H9 (cell line): Measurements from ENCODE around the gene SHB. TPM values are rescaled to one million over a fixed set of nuclear protein-coding genes. Genes with fewer than 3 reads are reported as not detected.

ENCODE experiments used
- DNase-seq: peaks from one replicate; pipeline ENCODE4 v3.0.0-alpha.2; 2017
- H2AFZ ChIP-seq: one replicate; pipeline ENCODE4 v1.6.1; 2013; ENCODE audit warnings: mild to moderate bottlenecking, low read length, control low read depth, moderate library complexity
- H2AK5ac ChIP-seq: 2 replicates; pipeline ENCODE4 v1.6.1; 2013; ENCODE audit warnings: low read length, control low read depth, mixed read lengths; ENCODE audit not compliant: insufficient read length
- H2BK120ac ChIP-seq: one replicate; pipeline ENCODE4 v1.6.1; 2013; ENCODE audit warnings: low read depth, mild to moderate bottlenecking, low read length, control low read depth, inconsistent platforms; ENCODE audit not compliant: poor library complexity, severe bottlenecking
- H2BK12ac ChIP-seq: 2 replicates; pipeline ENCODE4 v1.6.1; 2013; ENCODE audit warnings: low read length, control low read depth, mixed read lengths, low read depth; ENCODE audit not compliant: insufficient read length
- H2BK15ac ChIP-seq: 2 replicates; pipeline ENCODE4 v1.6.1; 2013; ENCODE audit warnings: low read depth, low read length, control low read depth
- H2BK20ac ChIP-seq: one replicate; pipeline ENCODE4 v1.6.1; 2013; ENCODE audit warnings: low read depth, mild to moderate bottlenecking, low read length, control low read depth, inconsistent platforms; ENCODE audit not compliant: poor library complexity, severe bottlenecking
- H2BK5ac ChIP-seq: 2 replicates; pipeline ENCODE4 v1.6.1; 2013; ENCODE audit warnings: low read length, control low read depth, mixed read lengths; ENCODE audit not compliant: insufficient read length
- H3K14ac ChIP-seq: 2 replicates; pipeline ENCODE4 v1.6.1; 2013; ENCODE audit warnings: low read length, control low read depth; ENCODE audit not compliant: insufficient read depth
- H3K18ac ChIP-seq: 2 replicates; pipeline ENCODE4 v1.6.1; 2013; ENCODE audit warnings: low read depth, mild to moderate bottlenecking, mixed read lengths, low read length, control low read depth; ENCODE audit not compliant: insufficient read length
- H3K23ac ChIP-seq: 2 replicates; pipeline ENCODE4 v1.6.1; 2013; ENCODE audit warnings: low read length, control low read depth, mixed read lengths, low read depth; ENCODE audit not compliant: insufficient read length
- H3K23me2 ChIP-seq: 2 replicates; pipeline ENCODE4 v1.6.1; 2013; ENCODE audit warnings: low read depth, mild to moderate bottlenecking, mixed read lengths, low read length, control low read depth; ENCODE audit not compliant: insufficient read length, poor library complexity, severe bottlenecking
- H3K27ac ChIP-seq: 2 replicates; pipeline ENCODE4 v1.5.1; 2013; ENCODE audit warnings: low read length, control low read depth, mixed read lengths, low read depth; ENCODE audit not compliant: insufficient read length
- H3K27me3 ChIP-seq: 2 replicates; pipeline ENCODE4 v1.6.1; 2013; ENCODE audit warnings: low read length, control low read depth, inconsistent platforms; ENCODE audit not compliant: insufficient read depth
- H3K4ac ChIP-seq: 2 replicates; pipeline ENCODE4 v1.6.1; 2013; ENCODE audit warnings: low read depth, mild to moderate bottlenecking, control low read depth, inconsistent platforms, low read length, moderate library complexity
- H3K4me1 ChIP-seq: 2 replicates; pipeline ENCODE4 v1.6.1; 2013; ENCODE audit warnings: low read length, control low read depth, inconsistent platforms; ENCODE audit not compliant: insufficient read depth
- H3K4me2 ChIP-seq: 2 replicates; pipeline ENCODE4 v1.6.1; 2013; ENCODE audit warnings: low read length, control low read depth, mixed read lengths; ENCODE audit not compliant: insufficient read length, insufficient read depth
- H3K56ac ChIP-seq: 2 replicates; pipeline ENCODE4 v1.6.1; 2013; ENCODE audit warnings: low read depth, mild to moderate bottlenecking, mixed read lengths, low read length, control low read depth; ENCODE audit not compliant: insufficient read length
- H3K79me1 ChIP-seq: 2 replicates; pipeline ENCODE4 v1.6.1; 2013; ENCODE audit warnings: low read depth, mild to moderate bottlenecking, moderate library complexity, low read length, control low read depth, inconsistent platforms; ENCODE audit not compliant: insufficient read depth, poor library complexity, severe bottlenecking
- H3K79me2 ChIP-seq: 2 replicates; pipeline ENCODE4 v1.6.1; 2013; ENCODE audit warnings: low read length, control low read depth, inconsistent platforms; ENCODE audit not compliant: insufficient read depth
- H3K9ac ChIP-seq: 2 replicates; pipeline ENCODE4 v1.6.1; 2013; ENCODE audit warnings: low read length, control low read depth, mixed read lengths; ENCODE audit not compliant: insufficient read length; ENCODE audit errors: extremely low read depth
- H3K9me3 ChIP-seq: one replicate; pipeline ENCODE4 v1.6.1; 2013; ENCODE audit warnings: low read depth, low read length, inconsistent platforms; ENCODE audit not compliant: control insufficient read depth
- H3T11ph ChIP-seq: one replicate; pipeline ENCODE4 v1.6.1; 2013; ENCODE audit warnings: mild to moderate bottlenecking, low read length, control low read depth, inconsistent platforms
- H4K20me1 ChIP-seq: one replicate; pipeline ENCODE4 v1.6.1; 2013; ENCODE audit not compliant: control insufficient read depth, insufficient read length, insufficient read depth
- H4K5ac ChIP-seq: 2 replicates; pipeline ENCODE4 v1.6.1; 2013; ENCODE audit warnings: low read depth, mild to moderate bottlenecking, mixed read lengths, low read length, control low read depth; ENCODE audit not compliant: insufficient read length
- H4K8ac ChIP-seq: replicated peaks from 2 replicates; pipeline ENCODE4 v1.6.1; 2013; ENCODE audit warnings: low read length, control low read depth, mixed read lengths, low read depth; ENCODE audit not compliant: insufficient read length
- H4K91ac ChIP-seq: 2 replicates; pipeline ENCODE4 v1.6.1; 2013; ENCODE audit warnings: low read depth, mild to moderate bottlenecking, moderate library complexity, mixed read lengths, low read length, control low read depth; ENCODE audit not compliant: insufficient read length
- H3K27ac Mint-ChIP-seq, 3 experiments: 2 replicates in 2 of 3; 3 replicates in 1 of 3; pipeline ENCODE4 v1.8.0; 2020 to 2021; ENCODE audit warnings: mixed read lengths in 3 of 3, mild to moderate bottlenecking in 1 of 3, moderate library complexity in 1 of 3
- H3K27me3 Mint-ChIP-seq: 2 replicates; pipeline ENCODE4 v1.8.0; 2021; ENCODE audit warnings: low read depth, mild to moderate bottlenecking, moderate library complexity, mixed read lengths
- H3K36me3 Mint-ChIP-seq, 3 experiments: 2 replicates in 2 of 3; 3 replicates in 1 of 3; pipeline ENCODE4 v1.8.0; 2020 to 2021; ENCODE audit warnings: low read depth in 3 of 3, mixed read lengths in 3 of 3; ENCODE audit not compliant: insufficient read depth in 1 of 3
- H3K4me1 Mint-ChIP-seq, 2 experiments: 2 replicates each; pipeline ENCODE4 v1.8.0; 2020; ENCODE audit warnings: mixed read lengths in 2 of 2
- H3K4me3 Mint-ChIP-seq, 2 experiments: 2 replicates in 1 of 2; 3 replicates in 1 of 2; pipeline ENCODE4 v1.8.0; 2020 to 2021; ENCODE audit warnings: mild to moderate bottlenecking in 2 of 2, mixed read lengths in 2 of 2, moderate library complexity in 1 of 2
- H3K9me3 Mint-ChIP-seq, 2 experiments: 2 replicates in 1 of 2; 3 replicates in 1 of 2; pipeline ENCODE4 v1.8.0; 2020; ENCODE audit warnings: mild to moderate bottlenecking in 2 of 2, mixed read lengths in 2 of 2, moderate library complexity in 1 of 2
- CTCF ChIP-seq: fragments of 200-600 bp; sonication (generic); conservative IDR thresholded peaks from 3 replicates; pipeline ENCODE4 v1.8.0; 2021; ENCODE audit warnings: antibody characterized with exemption, mild to moderate bottlenecking
- WGBS: extraction: QIAGEN DNeasy Blood & Tissue Kit; methylation state at CpG from one replicate; pipeline ENCODE4 v1.1.7; 2013; ENCODE audit warnings: missing lambda C conversion rate, low lambda C conversion rate, mixed read lengths; ENCODE audit not compliant: insufficient read length; ENCODE audit errors: extremely low coverage; 5-methylcytosine and 5-hydroxymethylcytosine counted together
- total RNA-seq: library from RNA; stranded (reverse); gene quantifications from 2 replicates; pipeline ENCODE4 v1.2.1, GENCODE V29; 2021

The SHB gene
- total RNA-seq, 1 experiment from 2014 or later, result 14.6 TPM

- no peaks in the 10 kb centered on the region; the same call in 1 of the 2 replicates for H3K4me1 ChIP-seq
- no peak overlapping the region for H2AK5ac ChIP-seq
- H2BK5ac ChIP-seq, result no peak overlapping the region
- H4K5ac ChIP-seq, result no peak overlapping the region
- H3K36me3 Mint-ChIP-seq, result no peaks in the 10 kb centered on the region; a peak in 1 of 7 replicates
- H3K14ac ChIP-seq, result no peak overlapping the region
- no peak overlapping the region for H2BK120ac ChIP-seq
- no peak overlapping the region for H4K91ac ChIP-seq
- no peaks in the 10 kb centered on the region for H4K20me1 ChIP-seq
- no peaks in the 10 kb centered on the region for H3K9me3 ChIP-seq
- H3K4me1 Mint-ChIP-seq, result peaks cover 13 to 18% of the 10 kb centered on the region in 2 experiments
- H2BK20ac ChIP-seq, result no peak overlapping the region
- H3K79me1 ChIP-seq, result no peaks in the 10 kb centered on the region
- no peak for TF ChIP-seq CTCF
- peak overlapping the region in 1 of 3 experiments; percentile 10; a peak in 1 of 7 replicates for H3K27ac Mint-ChIP-seq
- H3K18ac ChIP-seq, result no peak overlapping the region
- H3T11ph ChIP-seq, result no peak overlapping the region
- no peak overlapping the region for H3K9ac ChIP-seq
- DNase-seq, result no peak
- no peaks in the 10 kb centered on the region for H3K27me3 Mint-ChIP-seq
- H3K23ac ChIP-seq, result no peak overlapping the region
- no peak overlapping the region for H3K4me3 Mint-ChIP-seq
- no peak overlapping the region for H3K27ac ChIP-seq
- no peaks in the 10 kb centered on the region for H3K9me3 Mint-ChIP-seq
- H2BK12ac ChIP-seq, result no peak overlapping the region
- no peak overlapping the region for H2AFZ ChIP-seq
- H3K4me2 ChIP-seq, result no peak overlapping the region
- WGBS, result no CpG with 5 or more reads among the region's 4 CpGs
- H4K8ac ChIP-seq, result no peak overlapping the region
- no peak overlapping the region for H2BK15ac ChIP-seq
- H3K56ac ChIP-seq, result no peak overlapping the region
- no peaks in the 10 kb centered on the region for H3K79me2 ChIP-seq
- H3K23me2 ChIP-seq, result no peaks in the 10 kb centered on the region
- no peak overlapping the region for H3K4ac ChIP-seq
- H3K27me3 ChIP-seq, result no peaks in the 10 kb centered on the region
Measured at GRCh38 chr9:37936965-37937364, 132.1 kb downstream of the SHB start.
